Activated CD4-positive, alpha-beta T cell treated with anti-CD3 and anti-CD28 coated beads, Interleukin-2, amount 50 U/mL, for 16 hours (primary cell): ENCODE measurements around the gene TRIM38.
"Not testable (repeated sequence)": the region's sequence is repeated elsewhere in the genome, so short reads cannot be mapped to it uniquely, and the experiment has no call there.

Experiments
- DNase-seq: peaks from one replicate; pipeline ENCODE4 v3.0.0-alpha.2; 2020

The TRIM38 gene

GRCh38 chr6:25942561-25943147 lies 19.9 kb upstream of the TRIM38 start:
- DNase-seq, result peak; percentile 46

- DNase-seq, result no peak
Observed at GRCh38 chr6:25943887-25944286, 18.7 kb upstream of the TRIM38 start.

- peak; percentile 75 for DNase-seq
Observed at GRCh38 chr6:25944688-25945574, 17.7 kb upstream of the TRIM38 start.

DNA sequence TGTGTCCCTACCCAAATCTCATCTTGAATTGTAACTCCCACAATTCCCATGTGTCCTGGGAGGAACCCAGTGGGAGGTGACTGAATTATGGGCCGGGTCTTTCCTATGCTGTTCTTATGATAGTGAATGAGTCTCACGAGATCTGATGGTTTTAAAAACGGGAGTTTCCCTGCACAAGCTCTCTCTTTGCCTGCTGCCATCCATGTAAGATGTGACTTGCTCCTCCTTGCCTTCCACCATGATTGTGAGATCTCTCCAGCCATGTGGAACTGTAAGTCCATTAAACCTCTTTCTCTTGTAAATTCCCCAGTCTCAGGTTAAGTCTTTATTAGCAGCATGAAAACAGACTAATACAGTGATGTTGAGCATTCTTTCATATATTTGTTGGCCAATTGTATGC lies 16.9 kb upstream of the TRIM38 start:
- DNase-seq, result not testable (repeated sequence)

GRCh38 chr6:25946631-25947030 lies 16.0 kb upstream of the TRIM38 start:
- DNase-seq, result no peak

- not testable (repeated sequence) for DNase-seq
Observed at GRCh38 chr6:25947492-25947891, 15.1 kb upstream of the TRIM38 start.

- DNase-seq, result no peak
Observed at GRCh38 chr6:25949695-25950094, 12.9 kb upstream of the TRIM38 start.

DNA sequence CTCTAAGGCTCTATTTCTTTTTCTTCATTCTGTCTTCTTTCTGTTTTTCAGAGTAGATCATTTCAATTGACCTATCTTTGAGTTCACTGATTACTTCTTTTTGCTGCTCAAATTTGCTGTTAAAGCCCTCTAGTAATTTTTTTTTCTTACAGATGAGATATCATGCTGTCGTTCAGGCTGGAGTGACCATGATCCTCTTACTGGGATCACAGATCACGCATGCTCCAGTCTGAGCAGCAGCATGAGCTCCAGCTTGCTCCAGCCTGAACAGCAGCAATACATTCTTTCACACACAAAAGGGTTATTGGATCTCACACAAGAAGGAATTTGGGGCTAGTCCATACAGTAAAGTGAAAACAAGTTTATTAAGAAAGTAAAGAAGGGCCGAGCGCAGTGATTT lies 12.3 kb upstream of the TRIM38 start:
- no peak for DNase-seq

- no peak for DNase-seq
Observed at GRCh38 chr6:25951296-25952032, 11.1 kb upstream of the TRIM38 start.

DNA sequence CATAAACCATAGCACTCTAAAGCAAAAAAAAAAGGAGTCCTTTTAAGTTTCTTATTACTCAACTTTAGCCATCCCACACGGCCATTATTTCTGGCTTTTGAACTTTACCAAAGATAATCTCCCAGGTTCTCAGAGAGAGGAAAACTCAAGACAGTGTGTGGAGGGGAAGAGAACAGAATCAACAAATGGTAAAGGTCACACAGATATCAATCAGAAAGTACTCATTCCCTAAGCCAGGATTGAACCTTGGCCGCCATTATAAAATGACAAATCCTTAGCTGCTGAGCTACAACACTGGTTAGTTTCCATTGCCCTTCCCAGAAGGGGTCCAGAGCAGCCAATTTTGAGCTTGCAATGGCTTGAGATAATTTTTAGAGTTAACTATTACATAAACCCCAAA lies 10.1 kb upstream of the TRIM38 start:
- DNase-seq, result no peak

DNA sequence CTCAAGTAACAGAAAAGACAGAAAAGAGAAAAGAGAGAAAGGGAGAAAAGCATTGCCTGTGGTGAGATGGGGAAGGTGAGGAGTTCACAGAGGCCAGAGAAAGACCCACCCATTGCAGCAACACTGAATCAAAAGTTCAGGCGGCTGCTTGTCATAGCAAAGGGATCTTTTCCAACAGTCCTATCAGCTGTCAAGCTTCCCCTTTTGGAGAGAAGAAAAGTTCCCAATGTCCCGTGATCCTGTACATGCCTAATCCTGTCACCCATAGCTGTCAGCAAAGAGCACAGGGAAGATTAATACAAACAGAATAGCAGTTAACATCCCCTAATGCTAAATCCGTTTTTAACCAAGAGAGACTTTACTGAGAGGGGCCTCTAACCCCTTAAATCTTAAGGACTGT lies 8.9 kb upstream of the TRIM38 start:
- no peak for DNase-seq

- DNase-seq, result no peak
Observed at GRCh38 chr6:25954756-25955155, 7.8 kb upstream of the TRIM38 start.

DNA sequence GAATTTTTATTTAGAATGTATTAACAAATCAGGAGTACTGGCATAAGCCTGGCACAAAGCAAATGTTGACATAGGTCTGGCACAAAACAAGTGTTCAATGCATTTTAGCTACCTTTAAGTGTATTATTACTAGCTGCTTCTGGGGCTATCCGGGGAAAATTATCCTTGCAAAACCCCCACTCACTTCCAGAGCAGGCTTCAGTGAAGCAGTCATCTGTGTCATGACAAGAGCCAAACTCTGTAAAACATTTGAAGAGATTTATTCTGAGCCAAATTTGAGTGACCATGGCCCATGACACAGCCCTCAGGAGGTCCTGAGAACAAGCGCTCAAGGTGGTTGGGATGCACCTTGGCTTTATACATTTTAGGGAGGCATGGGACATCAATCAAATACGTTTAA lies 6.4 kb upstream of the TRIM38 start:
- no peak for DNase-seq

DNA sequence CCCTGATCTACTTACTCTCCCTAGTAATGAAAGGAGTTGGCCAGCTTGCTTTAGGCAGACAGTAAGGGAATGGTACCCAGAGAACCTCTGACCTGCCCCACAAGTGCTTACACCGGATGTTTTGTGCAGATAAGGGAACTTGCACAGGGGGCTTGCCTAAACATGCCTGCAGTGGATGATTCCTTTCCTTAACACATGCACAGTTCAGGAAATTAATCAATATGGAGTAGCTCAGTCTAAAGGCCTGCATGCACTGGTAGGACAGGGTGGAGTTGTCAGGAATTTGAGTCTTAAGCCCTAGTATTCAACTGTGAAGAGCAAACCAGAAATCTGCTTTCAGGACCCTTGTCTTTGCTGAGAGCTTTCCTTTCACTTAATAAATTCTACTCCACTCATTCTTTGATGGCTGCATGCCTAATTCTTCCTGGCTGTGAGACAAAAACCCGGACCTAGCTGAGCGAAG lies 3.9 kb upstream of the TRIM38 start:
- no peak for DNase-seq

- no peak for DNase-seq
Observed at GRCh38 chr6:25959890-25960536, 2.6 kb upstream of the TRIM38 start.

DNA sequence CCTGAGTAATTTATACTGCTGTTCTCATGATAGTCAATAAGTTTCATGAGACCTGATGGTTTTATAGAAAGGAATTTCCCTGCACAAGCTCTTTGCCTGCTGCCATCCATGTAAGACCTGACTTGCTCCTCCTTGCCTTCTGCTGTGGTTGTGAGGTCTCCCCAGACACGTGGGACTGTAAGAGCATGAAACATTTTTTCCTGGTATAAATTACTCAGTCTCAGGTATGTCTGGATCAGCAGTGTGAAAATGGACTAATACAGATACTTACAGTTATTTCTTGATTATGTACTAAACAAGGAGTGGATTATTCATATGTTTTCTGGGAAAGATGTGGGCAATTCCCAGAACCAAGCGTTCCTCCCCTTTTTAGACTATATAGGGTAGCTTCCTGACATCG lies 1.9 kb upstream of the TRIM38 start:
- peak; percentile 50 for DNase-seq

DNA sequence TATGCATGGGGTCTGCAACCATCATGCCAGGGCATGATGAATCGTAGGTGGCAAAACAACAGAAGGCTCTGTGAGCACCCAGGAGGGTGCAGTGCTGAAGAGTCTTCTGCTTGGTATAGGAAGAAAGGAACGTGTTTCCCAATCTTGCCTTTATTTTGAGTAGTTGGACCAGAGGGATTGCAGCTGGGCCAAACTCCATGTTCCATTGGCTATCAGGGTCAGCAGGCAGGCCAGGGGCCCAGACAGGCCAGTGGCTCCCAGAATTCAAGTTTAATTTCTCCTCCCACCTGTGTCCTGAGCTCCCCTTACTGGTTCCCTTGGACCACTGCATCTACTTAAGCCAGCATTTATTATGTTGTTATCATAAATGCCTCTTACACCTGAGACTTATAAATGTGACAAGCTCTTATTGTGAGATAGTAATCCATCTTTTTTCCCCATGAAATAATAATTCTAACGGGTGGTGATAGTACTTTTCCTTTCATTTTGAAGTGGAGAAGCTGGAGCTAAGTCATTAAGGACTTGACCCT lies 918 bp upstream of the TRIM38 start:
- DNase-seq, result no peak

DNA sequence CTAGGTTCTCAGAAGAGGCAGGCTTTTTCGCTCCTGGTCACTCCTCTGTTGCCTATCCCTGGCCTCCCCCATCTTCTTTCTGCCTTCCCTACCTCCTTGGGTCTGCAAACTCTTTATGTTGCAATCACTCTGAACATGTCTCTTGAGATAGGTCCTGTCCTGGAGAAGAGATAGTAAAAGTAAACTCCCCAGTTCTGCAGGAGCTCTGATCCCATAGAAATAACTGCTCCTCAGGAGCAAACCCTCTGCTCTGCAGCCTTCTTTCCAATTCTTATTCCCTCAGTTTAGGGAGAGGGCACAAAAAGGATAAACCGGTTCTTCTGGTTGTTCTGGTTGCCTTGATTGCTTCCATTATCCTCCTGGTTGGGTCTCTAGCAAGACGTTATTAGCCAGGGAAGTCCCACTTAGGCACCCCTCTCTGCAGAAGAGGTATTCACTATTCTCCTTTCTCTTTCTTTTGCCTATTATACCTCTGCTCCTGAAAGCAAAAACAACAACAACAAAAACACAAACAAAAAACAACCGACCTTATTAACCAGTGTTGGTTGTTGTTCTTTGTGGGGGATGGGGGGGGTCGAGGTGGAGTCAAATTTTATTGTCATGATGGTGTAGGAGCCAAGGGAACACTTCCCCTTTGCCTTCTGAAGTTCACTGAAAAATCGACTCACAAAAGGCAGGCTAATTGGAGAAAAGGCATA lies 973 bp downstream of the TRIM38 start:
- DNase-seq, result no peak

DNA sequence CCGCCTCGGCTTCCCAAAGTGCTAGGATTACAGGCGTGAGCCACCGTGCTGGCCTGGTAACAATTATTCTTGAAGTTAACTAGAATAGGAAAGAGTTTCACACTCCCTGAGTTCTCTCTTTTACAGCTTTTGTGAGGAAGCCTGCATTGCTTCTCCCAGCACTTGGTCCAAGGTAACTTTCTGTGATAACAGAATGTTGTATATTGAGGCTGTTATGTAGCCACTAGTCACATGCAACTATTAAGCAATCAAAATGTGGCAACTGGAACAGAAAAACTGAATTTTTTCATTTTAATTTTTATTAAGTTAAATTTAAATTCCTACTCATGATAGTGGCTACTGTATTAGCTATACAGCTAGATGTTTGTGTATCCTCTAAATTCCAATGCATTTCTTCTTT lies 2.5 kb downstream of the TRIM38 start:
- DNase-seq, result no peak

- peak; percentile 39 for DNase-seq
Observed at GRCh38 chr6:25966711-25967110, 4.1 kb downstream of the TRIM38 start.

DNA sequence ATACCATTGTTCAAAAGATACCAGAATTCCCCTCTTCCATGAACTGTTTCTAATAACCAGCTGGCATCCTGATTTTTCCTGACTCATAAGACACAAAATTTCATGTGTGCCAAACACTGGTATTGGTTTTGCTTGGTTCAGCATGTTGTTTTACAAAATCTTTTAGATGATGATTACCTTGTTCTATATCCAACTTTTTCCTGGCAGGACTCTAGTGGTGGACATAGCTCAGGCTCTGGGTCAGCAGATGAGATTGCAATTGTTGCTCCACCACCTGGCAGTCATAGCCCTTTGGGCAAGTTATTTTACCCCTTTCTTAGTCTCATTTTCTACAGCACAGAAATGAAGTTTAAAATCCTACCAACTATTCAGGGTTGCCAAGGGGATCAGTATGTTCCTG lies 6.2 kb downstream of the TRIM38 start:
- no peak for DNase-seq

GRCh38 chr6:25971187-25971821 lies 8.7 kb downstream of the TRIM38 start:
- DNase-seq, result no peak
